Left cardiac atrium (tissue), 4 donors: ENCODE measurements around the gene CLSTN2. TPM values are rescaled to one million over a fixed set of nuclear protein-coding genes. Genes with fewer than 3 reads are reported as not detected.

Experiments used
- ATAC-seq, 2 donors: fragments of 200-7000 bp; cut with Tn5 transposase; one replicate each; pipeline ENCODE4 v1.9.1; 2020; ENCODE audit warnings: mild to moderate bottlenecking in 2 of 2, moderate library complexity in 2 of 2
- DNase-seq: peaks from one replicate; pipeline ENCODE4 v3.0.0-alpha.2; 2020
- intact Hi-C, 2 donors: fragments of 100-400 bp; cut with DNase I; formaldehyde crosslinking; loops; one replicate each; pipeline versions ENCODE4 v1.14.1 to v1.15.1; 2022 to 2023
- total RNA-seq, 2 donors: library from RNA; stranded (reverse); fragmentation: NEBNext Ultra II Directional; extraction: Animal tissue kit (Norgen Biotek cat#: 25700); gene quantifications; one replicate each; pipeline ENCODE4 v1.2.1, GENCODE V29; 2021
- donor health status: DM: no; HTN: yes; CAD: no.
- donor health status: DM: no; HTN: yes; CAD: no; lungs with severe emphysema.
- donor health status: DM: yes; HTN: yes; CAD: no.
- donor health status: Dilated cardiomyopathy.

CLSTN2 gene
- total RNA-seq, 2 donors from 2014 or later, result 22.9 to 26.6 TPM

GRCh38 chr3:140188285-140188684 is 253.3 kb downstream of the CLSTN2 start:
- ATAC-seq (peak; percentile 10 to 53), DNase-seq (no peak)

GRCh38 chr3:140189267-140189666 is 254.3 kb downstream of the CLSTN2 start:
- DNase-seq (no peak), ATAC-seq (no peak)
- intact Hi-C loops, result no loop called here

More at GRCh38 chr3:140188285-140188684, 253.3 kb downstream of the CLSTN2 start:
- intact Hi-C loops, result no loop called here

GRCh38 chr3:140189976-140190375 is 255.0 kb downstream of the CLSTN2 start:
- no peak for DNase-seq
- ATAC-seq, result no peak
- intact Hi-C loops, result no loop called here

GRCh38 chr3:140196970-140197369 is 262.0 kb downstream of the CLSTN2 start:
- no peak for ATAC-seq
- DNase-seq, result no peak
- intact Hi-C loops, result no loop called here

GRCh38 chr3:140198242-140198641 is 263.3 kb downstream of the CLSTN2 start:
- intact Hi-C loops, result no loop called here
- DNase-seq (no peak), ATAC-seq (peak in 1 of 2 donors; percentile 46)

DNA sequence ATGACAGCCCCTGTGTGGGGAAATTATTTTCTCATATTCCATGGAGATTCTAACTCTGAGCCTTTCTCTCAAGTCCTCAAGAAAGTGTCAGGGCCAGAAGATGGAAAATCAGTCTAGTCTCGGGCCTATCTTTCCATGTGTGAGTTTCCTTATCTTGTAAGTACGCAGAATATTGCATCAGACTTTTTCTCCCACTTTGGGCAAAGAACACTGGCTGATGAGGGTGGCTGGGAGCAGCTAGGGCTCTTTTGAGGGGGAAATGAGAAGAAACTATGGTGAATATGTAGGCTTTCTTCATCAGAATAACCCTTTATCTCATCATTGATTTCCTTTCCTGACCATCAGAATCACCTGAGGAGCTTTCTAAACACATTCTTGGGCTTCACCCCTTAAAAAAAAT is 264.0 kb downstream of the CLSTN2 start:
- intact Hi-C loops, result no loop called here
- ATAC-seq (peak in 1 of 2 donors; percentile 35), DNase-seq (no peak)

DNA sequence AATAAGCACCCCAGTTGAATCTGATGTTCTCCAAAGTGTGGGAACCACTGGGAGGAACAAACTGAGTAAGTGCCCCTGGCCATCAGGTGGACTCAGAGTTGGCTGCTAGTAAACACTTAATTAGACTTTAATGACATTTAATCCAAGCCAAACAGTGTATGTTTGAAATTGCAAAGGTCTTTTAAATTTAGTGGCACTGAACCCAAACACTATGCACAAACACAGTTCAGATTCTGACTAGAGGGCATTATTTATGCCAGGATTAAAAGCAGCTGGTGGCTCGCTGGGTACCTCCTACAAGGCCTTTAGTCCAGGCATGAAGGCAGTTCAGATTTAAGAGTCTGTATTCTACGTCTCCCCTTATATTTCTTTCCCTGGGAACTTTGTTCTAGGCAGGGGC is 264.8 kb downstream of the CLSTN2 start:
- DNase-seq (no peak), ATAC-seq (no peak)
- intact Hi-C loops, result no loop called here

- no peak for DNase-seq
- intact Hi-C loops, result no loop called here
These were observed 268.5 kb downstream of the CLSTN2 start for GRCh38 chr3:140203510-140203909.

DNA sequence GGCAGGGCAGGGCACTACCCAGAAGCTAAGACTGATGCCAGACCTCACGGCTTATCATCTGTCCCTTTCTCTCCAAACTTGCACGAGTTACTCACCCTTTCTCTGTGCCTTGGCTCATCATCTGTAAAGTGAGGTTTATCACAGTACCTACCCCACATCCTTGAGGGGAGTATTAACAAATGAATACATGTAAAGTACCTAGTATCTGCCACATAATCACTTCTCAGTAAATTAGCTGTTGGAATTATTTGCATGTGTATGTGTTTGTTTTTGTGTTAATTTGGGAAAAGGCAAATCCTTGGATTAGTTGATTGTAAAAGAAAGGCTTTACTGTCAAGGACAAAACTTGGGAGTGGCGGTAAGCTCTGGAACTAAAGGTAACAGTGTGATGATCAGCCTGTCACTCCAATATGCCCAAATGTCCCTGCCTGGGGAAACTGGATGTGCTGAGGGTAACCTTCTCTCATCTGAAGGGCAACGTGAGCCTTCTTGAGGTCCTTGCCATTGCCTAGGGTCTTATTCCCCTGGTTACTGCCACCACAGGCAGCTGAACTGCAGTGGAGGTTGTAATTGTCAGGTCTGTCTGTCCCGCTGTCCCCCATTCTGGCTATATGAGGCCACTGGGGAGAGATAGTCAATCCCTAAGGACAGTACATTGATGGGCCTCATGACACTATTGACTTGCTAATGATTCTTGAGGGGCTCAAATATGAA is 269.4 kb downstream of the CLSTN2 start:
- no peak for ATAC-seq

More at GRCh38 chr3:140203510-140203909, 268.5 kb downstream of the CLSTN2 start:
- peak in 1 of 2 donors; percentile 15 for ATAC-seq

GRCh38 chr3:140205598-140205997 is 270.6 kb downstream of the CLSTN2 start:
- ATAC-seq (no peak), DNase-seq (no peak)
- intact Hi-C loops, result loop anchor here in 1 of 2 donors (5.0 kb wide), 1 partner anchor 268 kb away; the partner anchor contains the start of gene CLSTN2

More for the DNA sequence above, 269.4 kb downstream of the CLSTN2 start:
- no peak for DNase-seq
- intact Hi-C loops, result no loop called here

GRCh38 chr3:140206196-140207040 is 271.4 kb downstream of the CLSTN2 start:
- DNase-seq, result no peak
- intact Hi-C loops, result loop anchor here in 1 of 2 donors (5.0 kb wide), 1 partner anchor 269 kb away; the partner anchor contains the start of gene CLSTN2
- peak; percentile 72 to 83 for ATAC-seq

GRCh38 chr3:140207541-140207940 is 272.6 kb downstream of the CLSTN2 start:
- ATAC-seq, result no peak
- no peak for DNase-seq
- intact Hi-C loops, result loop anchor here in 1 of 2 donors (5.0 kb wide), 1 partner anchor 270 kb away; the partner anchor contains the start of gene CLSTN2

DNA sequence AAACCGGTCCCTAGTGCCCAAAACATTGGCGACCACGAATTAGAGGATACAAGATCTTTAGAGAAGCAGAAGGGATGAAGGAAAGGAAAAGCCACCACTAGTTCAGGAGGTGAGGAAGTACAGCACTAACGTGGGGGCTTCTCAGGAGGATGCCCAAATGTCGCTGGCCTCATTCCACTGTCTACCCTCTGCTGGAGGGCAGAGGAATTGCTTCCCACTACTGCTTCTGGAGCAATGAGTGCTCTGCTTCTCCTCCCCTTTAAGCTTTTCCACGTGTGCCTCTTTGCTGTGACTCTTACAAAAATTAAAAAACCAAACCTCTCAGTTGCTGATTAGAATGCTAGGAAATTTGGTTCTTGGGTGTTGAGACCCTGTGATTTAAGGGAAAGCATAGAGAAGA is 281.3 kb downstream of the CLSTN2 start:
- intact Hi-C loops, result no loop called here
- ATAC-seq (peak in 1 of 2 donors; percentile 29), DNase-seq (no peak)

- ATAC-seq, result no peak
- no peak for DNase-seq
- intact Hi-C loops, result no loop called here
These were observed 284.3 kb downstream of the CLSTN2 start for GRCh38 chr3:140219291-140219690.

DNA sequence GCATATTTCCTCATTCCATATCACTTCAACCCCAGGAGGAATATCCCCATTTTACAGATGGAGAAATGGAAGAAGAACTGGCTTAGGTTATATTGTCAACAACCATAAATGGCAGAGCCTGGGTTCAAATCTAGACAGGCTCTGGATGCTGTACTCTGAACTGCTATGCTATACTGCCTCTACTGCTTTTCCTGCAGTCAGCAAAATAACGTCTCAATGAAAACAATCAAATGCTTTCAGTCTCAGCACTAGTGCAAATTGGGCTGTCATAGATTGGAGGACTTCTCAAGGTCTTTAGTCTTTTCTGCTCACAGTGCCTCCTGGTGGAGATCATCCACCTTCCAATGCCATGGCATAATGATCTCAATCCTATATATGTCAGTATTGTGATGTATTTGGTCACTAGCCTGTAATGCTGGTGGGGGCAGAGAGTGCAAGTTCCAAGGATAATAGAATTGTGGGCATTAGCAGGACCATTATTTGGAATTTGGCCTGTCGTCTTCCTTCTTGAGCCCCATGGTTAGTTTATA is 285.0 kb downstream of the CLSTN2 start:
- ATAC-seq (no peak), DNase-seq (no peak)
- intact Hi-C loops, result no loop called here

DNA sequence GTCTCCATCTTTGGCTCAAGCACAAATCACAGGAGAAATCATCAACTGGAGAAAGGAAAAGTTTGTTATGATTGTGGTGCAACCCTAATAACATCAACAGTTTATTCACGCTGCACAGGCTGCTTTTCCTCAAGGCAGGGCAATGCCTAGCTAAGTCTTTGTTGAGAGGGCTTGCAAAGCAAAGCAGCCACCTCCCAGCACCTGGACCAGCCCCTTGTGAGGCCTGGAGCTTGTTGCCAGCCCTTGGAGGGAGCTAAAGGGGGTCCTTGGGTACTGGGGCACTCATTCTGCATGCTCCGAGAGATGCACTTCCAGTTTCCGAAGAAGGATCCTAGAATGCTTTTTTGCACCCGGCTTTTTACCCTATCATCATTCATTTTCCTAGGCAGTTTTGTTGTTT is 288.2 kb downstream of the CLSTN2 start:
- intact Hi-C loops, result no loop called here
- ATAC-seq, result no peak

DNA sequence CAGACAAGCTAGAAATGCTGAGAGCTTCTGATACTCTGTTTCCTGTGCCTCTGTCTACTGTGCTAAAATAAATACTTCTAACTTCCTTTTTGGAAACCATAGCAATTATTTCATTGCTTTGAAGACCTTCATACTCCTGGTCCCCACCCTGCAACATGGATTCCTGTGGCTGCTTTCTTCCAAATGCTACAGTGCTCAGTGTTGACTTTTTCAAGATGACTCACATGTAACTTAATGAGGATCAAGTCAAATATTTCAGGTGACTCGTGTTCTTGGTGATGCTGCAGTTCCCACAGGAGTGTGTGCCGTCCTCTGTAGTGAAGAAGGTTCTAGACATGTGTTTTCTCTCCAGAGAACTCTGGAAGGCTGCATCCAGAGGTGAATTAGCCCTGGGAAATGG is 288.6 kb downstream of the CLSTN2 start:
- intact Hi-C loops, result no loop called here
- ATAC-seq, result peak in 1 of 2 donors; percentile 56
- no peak for DNase-seq

More for the DNA sequence above, 288.2 kb downstream of the CLSTN2 start:
- no peak for DNase-seq

GRCh38 chr3:140224307-140224706 is 289.3 kb downstream of the CLSTN2 start:
- ATAC-seq, result no peak
- intact Hi-C loops, result no loop called here
- DNase-seq, result no peak

GRCh38 chr3:140225996-140226395 is 291.0 kb downstream of the CLSTN2 start:
- intact Hi-C loops, result no loop called here
- DNase-seq, result no peak
- ATAC-seq, result no peak

- DNase-seq, result no peak
- intact Hi-C loops, result no loop called here
- ATAC-seq, result no peak
These were observed 298.7 kb downstream of the CLSTN2 start for GRCh38 chr3:140233702-140234101.
